Measurements from ENCODE around the gene PAPSS2.

GRCh38 chr10:87669752-87670151, 10.1 kb downstream of the PAPSS2 start:
- no peak for TF ChIP-seq CTCF (IDR thresholded peaks at IDR 0.05)
- TF ChIP-seq EP300 (IDR thresholded peaks at IDR 0.05) = no peak

All from sigmoid colon (tissue), 4 donors.